GM12801 (cell line): Measurements from ENCODE around the gene C1orf185.

Experiments
- TF ChIP-seq, protein P1 (sequence below): IDR thresholded peaks from one replicate; pipeline ENCODE4 v1.5.1; 2011; ENCODE audit warnings: control low read depth; ENCODE audit not compliant: insufficient read length; ENCODE audit errors: extremely low read depth

C1orf185 gene

GRCh38 chr1:51168266-51168845 lies 66.3 kb downstream of the C1orf185 start:
- TF ChIP-seq, protein P1, sequence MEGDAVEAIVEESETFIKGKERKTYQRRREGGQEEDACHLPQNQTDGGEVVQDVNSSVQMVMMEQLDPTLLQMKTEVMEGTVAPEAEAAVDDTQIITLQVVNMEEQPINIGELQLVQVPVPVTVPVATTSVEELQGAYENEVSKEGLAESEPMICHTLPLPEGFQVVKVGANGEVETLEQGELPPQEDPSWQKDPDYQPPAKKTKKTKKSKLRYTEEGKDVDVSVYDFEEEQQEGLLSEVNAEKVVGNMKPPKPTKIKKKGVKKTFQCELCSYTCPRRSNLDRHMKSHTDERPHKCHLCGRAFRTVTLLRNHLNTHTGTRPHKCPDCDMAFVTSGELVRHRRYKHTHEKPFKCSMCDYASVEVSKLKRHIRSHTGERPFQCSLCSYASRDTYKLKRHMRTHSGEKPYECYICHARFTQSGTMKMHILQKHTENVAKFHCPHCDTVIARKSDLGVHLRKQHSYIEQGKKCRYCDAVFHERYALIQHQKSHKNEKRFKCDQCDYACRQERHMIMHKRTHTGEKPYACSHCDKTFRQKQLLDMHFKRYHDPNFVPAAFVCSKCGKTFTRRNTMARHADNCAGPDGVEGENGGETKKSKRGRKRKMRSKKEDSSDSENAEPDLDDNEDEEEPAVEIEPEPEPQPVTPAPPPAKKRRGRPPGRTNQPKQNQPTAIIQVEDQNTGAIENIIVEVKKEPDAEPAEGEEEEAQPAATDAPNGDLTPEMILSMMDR: no peak

GRCh38 chr1:51168936-51169335 lies 66.9 kb downstream of the C1orf185 start:
- TF ChIP-seq, protein P1: no peak

GRCh38 chr1:51170342-51170741 lies 68.3 kb downstream of the C1orf185 start:
- TF ChIP-seq, protein P1: no peak

GRCh38 chr1:51172811-51173210 lies 70.8 kb downstream of the C1orf185 start:
- TF ChIP-seq, protein P1: no peak

DNA sequence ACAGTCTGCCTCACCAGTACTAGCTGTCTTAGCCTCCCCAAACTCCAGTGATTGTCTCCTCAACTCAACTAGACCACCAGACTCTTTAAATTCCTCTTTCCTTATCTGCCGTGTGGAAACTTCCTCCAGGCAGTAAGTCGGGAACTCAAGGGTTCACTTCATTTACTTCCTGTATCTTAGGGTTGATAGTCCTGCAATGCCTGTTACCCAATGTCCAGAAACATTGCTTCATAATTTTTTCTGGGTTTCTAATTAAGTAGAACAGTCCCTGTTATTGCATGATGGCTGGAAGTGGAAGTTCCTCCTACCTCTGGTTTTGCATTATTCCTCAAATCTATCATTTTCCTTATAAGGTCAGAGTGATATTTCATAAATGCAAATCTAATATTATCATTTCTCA lies 73.2 kb downstream of the C1orf185 start:
- TF ChIP-seq, protein P1: no peak

DNA sequence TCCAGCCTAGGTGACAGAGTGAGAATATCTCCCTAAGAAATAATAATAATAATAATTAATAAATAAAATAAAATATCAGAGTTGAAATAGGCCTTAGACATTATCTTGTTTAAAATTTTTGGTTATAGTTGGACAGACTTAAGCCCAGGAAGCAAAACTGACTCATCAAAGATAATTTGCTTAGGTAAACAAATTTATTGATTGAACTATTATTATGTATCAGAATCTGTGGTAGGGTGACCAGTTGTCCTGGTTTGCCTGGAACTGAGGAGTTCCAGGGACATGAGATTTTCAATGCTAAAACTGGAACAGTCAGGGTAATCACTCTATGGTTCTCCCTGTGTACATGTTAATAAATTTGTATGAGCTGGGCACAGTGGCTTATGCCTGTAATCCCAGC lies 86.2 kb downstream of the C1orf185 start:
- TF ChIP-seq, protein P1: no peak

- TF ChIP-seq, protein P1: peak; percentile 44
Observed at GRCh38 chr1:51189421-51190073, 87.5 kb downstream of the C1orf185 start.
